ENCODE data around the gene TEFM.

Gene TEFM

GRCh38 chr17:30947796-30948195 lies 41.8 kb upstream of the TEFM start:
- H3K9me3 ChIP-seq (ENCODE audit: insufficient read depth, low read depth, low read length) = no peaks in the 10 kb centered on the region
- H4K20me1 ChIP-seq (ENCODE audit: insufficient read depth, low read length, poor library complexity, severe bottlenecking) = no peaks in the 10 kb centered on the region
- no peak overlapping the region for H3K4me2 ChIP-seq (ENCODE audit: low read depth, low read length, poor library complexity, severe bottlenecking)
- TF ChIP-seq EZH2phosphoT487 (IDR thresholded peaks at IDR 0.05; ENCODE audit: borderline replicate concordance) = no peak
- TF ChIP-seq, protein P1, sequence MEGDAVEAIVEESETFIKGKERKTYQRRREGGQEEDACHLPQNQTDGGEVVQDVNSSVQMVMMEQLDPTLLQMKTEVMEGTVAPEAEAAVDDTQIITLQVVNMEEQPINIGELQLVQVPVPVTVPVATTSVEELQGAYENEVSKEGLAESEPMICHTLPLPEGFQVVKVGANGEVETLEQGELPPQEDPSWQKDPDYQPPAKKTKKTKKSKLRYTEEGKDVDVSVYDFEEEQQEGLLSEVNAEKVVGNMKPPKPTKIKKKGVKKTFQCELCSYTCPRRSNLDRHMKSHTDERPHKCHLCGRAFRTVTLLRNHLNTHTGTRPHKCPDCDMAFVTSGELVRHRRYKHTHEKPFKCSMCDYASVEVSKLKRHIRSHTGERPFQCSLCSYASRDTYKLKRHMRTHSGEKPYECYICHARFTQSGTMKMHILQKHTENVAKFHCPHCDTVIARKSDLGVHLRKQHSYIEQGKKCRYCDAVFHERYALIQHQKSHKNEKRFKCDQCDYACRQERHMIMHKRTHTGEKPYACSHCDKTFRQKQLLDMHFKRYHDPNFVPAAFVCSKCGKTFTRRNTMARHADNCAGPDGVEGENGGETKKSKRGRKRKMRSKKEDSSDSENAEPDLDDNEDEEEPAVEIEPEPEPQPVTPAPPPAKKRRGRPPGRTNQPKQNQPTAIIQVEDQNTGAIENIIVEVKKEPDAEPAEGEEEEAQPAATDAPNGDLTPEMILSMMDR (conservative IDR thresholded peaks at IDR 0.05; ENCODE audit: low read length) = no peak
- H3K36me3 ChIP-seq (ENCODE audit: insufficient read depth, low read length) = no peaks in the 10 kb centered on the region
- H3K27me3 ChIP-seq (ENCODE audit: insufficient read depth, low read length, poor library complexity, severe bottlenecking) = no peaks in the 10 kb centered on the region
- H3K4me1 ChIP-seq (ENCODE audit: insufficient read depth, low read length, poor library complexity, severe bottlenecking) = no peaks in the 10 kb centered on the region
- H3K4me3 ChIP-seq (ENCODE audit: low read length, poor library complexity, severe bottlenecking) = no peak overlapping the region
- no peak overlapping the region for H3K9ac ChIP-seq (ENCODE audit: low read depth, low read length, poor library complexity, severe bottlenecking)
- H3K9me2 ChIP-seq (replicated peaks; ENCODE audit: low read depth, low read length) = no peaks in the 10 kb centered on the region
- H3K79me2 ChIP-seq (ENCODE audit: insufficient read depth, low read length) = no peaks in the 10 kb centered on the region
- no peak overlapping the region for H2AFZ ChIP-seq (ENCODE audit: low read length)
- no peaks in the 10 kb centered on the region for H3F3A ChIP-seq (ENCODE audit: low read depth)

DNA sequence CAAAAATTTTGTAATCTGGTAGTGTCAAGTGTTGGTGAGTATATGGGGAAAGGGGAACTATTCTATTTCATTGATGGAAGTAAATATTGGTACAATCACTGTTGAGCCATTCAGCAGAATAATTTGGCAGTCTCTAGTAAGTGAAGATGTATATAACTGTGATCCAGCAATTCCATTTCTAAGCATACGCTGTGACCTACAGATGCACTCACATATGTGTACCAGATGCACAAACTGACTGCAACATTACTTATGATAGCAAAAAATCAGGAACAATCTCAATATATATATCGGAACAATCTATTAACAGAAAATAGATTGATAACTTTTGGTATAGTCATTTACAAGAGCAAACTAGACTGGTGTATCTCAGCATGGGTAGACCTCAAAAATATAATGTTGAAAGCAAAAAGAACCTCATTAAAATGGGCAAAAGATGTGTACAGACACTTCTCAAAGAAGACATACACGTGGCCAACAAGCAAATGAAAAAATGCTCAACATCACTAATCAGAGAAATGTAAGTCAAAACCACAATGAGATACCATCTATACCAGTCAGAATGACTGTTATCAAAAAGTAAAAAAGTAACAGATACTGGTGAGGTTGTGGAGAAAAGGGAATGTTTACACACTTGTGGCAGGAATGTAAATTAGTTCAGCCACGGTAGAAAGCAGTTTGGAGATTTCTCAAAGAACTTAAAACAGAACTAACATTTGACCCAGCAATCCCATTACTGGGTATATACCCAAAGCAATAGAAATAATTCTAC lies 36.5 kb upstream of the TEFM start:
- H3K4me1 ChIP-seq (ENCODE audit: insufficient read depth, low read length, poor library complexity, severe bottlenecking) = no peaks in the 10 kb centered on the region
- no peak overlapping the region for H3K4me3 ChIP-seq (ENCODE audit: low read length, poor library complexity, severe bottlenecking)
- no peaks in the 10 kb centered on the region for H3K27me3 ChIP-seq (ENCODE audit: insufficient read depth, low read length, poor library complexity, severe bottlenecking)
- H2AFZ ChIP-seq (ENCODE audit: low read length) = no peak overlapping the region
- no peaks in the 10 kb centered on the region for H4K20me1 ChIP-seq (ENCODE audit: insufficient read depth, low read length, poor library complexity, severe bottlenecking)
- H3K36me3 ChIP-seq (ENCODE audit: insufficient read depth, low read length) = no peaks in the 10 kb centered on the region
- H3K9ac ChIP-seq (ENCODE audit: low read depth, low read length, poor library complexity, severe bottlenecking) = no peak overlapping the region
- H3K9me3 ChIP-seq (ENCODE audit: insufficient read depth, low read depth, low read length) = no peaks in the 10 kb centered on the region
- H3K9me2 ChIP-seq (replicated peaks; ENCODE audit: low read depth, low read length) = no peaks in the 10 kb centered on the region
- H3K79me2 ChIP-seq (ENCODE audit: insufficient read depth, low read length) = no peaks in the 10 kb centered on the region
- H3F3A ChIP-seq (ENCODE audit: low read depth) = no peaks in the 10 kb centered on the region
- TF ChIP-seq, protein P1 (conservative IDR thresholded peaks at IDR 0.05; ENCODE audit: low read length) = no peak
- no peak for TF ChIP-seq EZH2phosphoT487 (IDR thresholded peaks at IDR 0.05; ENCODE audit: borderline replicate concordance)
- no peak overlapping the region for H3K4me2 ChIP-seq (ENCODE audit: low read depth, low read length, poor library complexity, severe bottlenecking)

GRCh38 chr17:30939051-30939689 lies 33.1 kb upstream of the TEFM start:
- Histone ChIP-seq H3K9me2 (replicated peaks; ENCODE audit: low read depth, low read length) (no peaks in the 10 kb centered on the region), H3K27me3 (ENCODE audit: insufficient read depth, low read length, poor library complexity, severe bottlenecking) (no peaks in the 10 kb centered on the region), H3K9me3 (ENCODE audit: insufficient read depth, low read depth, low read length) (no peaks in the 10 kb centered on the region), H3K36me3 (ENCODE audit: insufficient read depth, low read length) (no peaks in the 10 kb centered on the region), H3K4me1 (ENCODE audit: insufficient read depth, low read length, poor library complexity, severe bottlenecking) (no peaks in the 10 kb centered on the region), H3K4me3 (ENCODE audit: low read length, poor library complexity, severe bottlenecking) (no peak overlapping the region), H3F3A (ENCODE audit: low read depth) (no peaks in the 10 kb centered on the region), H4K20me1 (ENCODE audit: insufficient read depth, low read length, poor library complexity, severe bottlenecking) (no peaks in the 10 kb centered on the region), H3K79me2 (ENCODE audit: insufficient read depth, low read length) (no peaks in the 10 kb centered on the region), H3K4me2 (ENCODE audit: low read depth, low read length, poor library complexity, severe bottlenecking) (no peak overlapping the region), H3K9ac (ENCODE audit: low read depth, low read length, poor library complexity, severe bottlenecking) (no peak overlapping the region), H2AFZ (ENCODE audit: low read length) (no peak overlapping the region)
- TF ChIP-seq, protein P1 (conservative IDR thresholded peaks at IDR 0.05; ENCODE audit: low read length) = no peak
- TF ChIP-seq EZH2phosphoT487 (IDR thresholded peaks at IDR 0.05; ENCODE audit: borderline replicate concordance) = no peak

Data from Loucy (cell line).